Subcutaneous abdominal adipose tissue (tissue), 5 donors: ENCODE data around the gene CFAP97.
A peak's percentile ranks its signal among the peaks of the same experiment; 100 is the strongest.

Source experiments
- H3K27ac ChIP-seq: one replicate; pipeline ENCODE4 v1.7.0; 2013; ENCODE audit warnings: low read depth, mild to moderate bottlenecking, inconsistent platforms, low read length, moderate library complexity
- H3K27me3 ChIP-seq, 5 donors: one replicate each; pipeline ENCODE4 v1.7.0; 2013; ENCODE audit warnings: low read length in 5 of 5, inconsistent platforms in 1 of 5; ENCODE audit not compliant: control insufficient read depth in 5 of 5, insufficient read depth in 4 of 5
- H3K36me3 ChIP-seq, 5 donors: one replicate each; pipeline ENCODE4 v1.7.0; 2013; ENCODE audit warnings: low read length in 5 of 5; ENCODE audit not compliant: control insufficient read depth in 5 of 5, insufficient read depth in 5 of 5
- H3K4me1 ChIP-seq, 5 donors: one replicate each; pipeline ENCODE4 v1.7.0; 2013; ENCODE audit warnings: low read length in 5 of 5, mild to moderate bottlenecking in 3 of 5, moderate library complexity in 1 of 5; ENCODE audit not compliant: control insufficient read depth in 5 of 5, insufficient read depth in 5 of 5
- H3K4me3 ChIP-seq, 5 donors: one replicate each; pipeline ENCODE4 v1.7.0; 2013; ENCODE audit warnings: low read length in 5 of 5, low read depth in 1 of 5
- H3K9ac ChIP-seq, 5 donors: one replicate each; pipeline ENCODE4 v1.7.0; 2013; ENCODE audit warnings: low read length in 5 of 5, mild to moderate bottlenecking in 4 of 5, moderate library complexity in 3 of 5
- H3K9me3 ChIP-seq, 5 donors: one replicate each; pipeline ENCODE4 v1.7.0; 2013; ENCODE audit warnings: low read length in 5 of 5; ENCODE audit not compliant: control insufficient read depth in 5 of 5
- donor health status: healthy.
- donor health status: healthy.
- donor health status: healthy.
- donor health status: healthy.
- donor health status: healthy.

CFAP97 gene

GRCh38 chr4:185183622-185184281 lies 20.0 kb downstream of the CFAP97 start:
- Histone ChIP-seq H3K9ac (no peak overlapping the region), H3K4me3 (no peak overlapping the region), H3K36me3 (peaks cover 0 to 12% (median 9%) of the 10 kb centered on the region in 5 donors), H3K27me3 (no peaks in the 10 kb centered on the region), H3K4me1 (peaks cover 0 to 4% (median 0%) of the 10 kb centered on the region in 5 donors), H3K27ac (no peak overlapping the region), H3K9me3 (no peaks in the 10 kb centered on the region)

- no peak overlapping the region for H3K27ac ChIP-seq
- H3K27me3 ChIP-seq, result no peaks in the 10 kb centered on the region
- no peak overlapping the region for H3K9ac ChIP-seq
- H3K36me3 ChIP-seq, result peaks cover 0 to 5% (median 2%) of the 10 kb centered on the region in 5 donors
- H3K4me3 ChIP-seq, result no peak overlapping the region
- H3K4me1 ChIP-seq, result peaks cover 0 to 4% (median 0%) of the 10 kb centered on the region in 5 donors
- H3K9me3 ChIP-seq, result no peaks in the 10 kb centered on the region
Observed at GRCh38 chr4:185182239-185182638, 21.6 kb downstream of the CFAP97 start.

- H3K27ac ChIP-seq, result no peak overlapping the region
- H3K9me3 ChIP-seq, result no peaks in the 10 kb centered on the region
- H3K36me3 ChIP-seq, result peaks cover 0 to 9% (median 7%) of the 10 kb centered on the region in 5 donors
- H3K9ac ChIP-seq, result no peak overlapping the region
- peaks cover 0 to 4% (median 0%) of the 10 kb centered on the region in 5 donors for H3K4me1 ChIP-seq
- H3K4me3 ChIP-seq, result no peak overlapping the region
- no peaks in the 10 kb centered on the region for H3K27me3 ChIP-seq
Observed at GRCh38 chr4:185179488-185179887, 24.3 kb downstream of the CFAP97 start.

- peaks cover 8 to 29% (median 20%) of the 10 kb centered on the region in 5 donors for H3K36me3 ChIP-seq
- no peak overlapping the region for H3K9ac ChIP-seq
Observed at GRCh38 chr4:185171373-185172071, 32.3 kb downstream of the CFAP97 start.

GRCh38 chr4:185167234-185167633 lies 36.6 kb downstream of the CFAP97 start:
- peaks cover 8 to 34% (median 14%) of the 10 kb centered on the region in 5 donors for H3K36me3 ChIP-seq
- H3K4me3 ChIP-seq, result no peak overlapping the region
- H3K27ac ChIP-seq, result no peak overlapping the region
- H3K4me1 ChIP-seq, result peaks cover 2 to 18% (median 10%) of the 10 kb centered on the region in 5 donors
- no peaks in the 10 kb centered on the region for H3K27me3 ChIP-seq
- no peak overlapping the region for H3K9ac ChIP-seq
- no peaks in the 10 kb centered on the region for H3K9me3 ChIP-seq

More at GRCh38 chr4:185171373-185172071, 32.3 kb downstream of the CFAP97 start:
- Histone ChIP-seq H3K9me3 (no peaks in the 10 kb centered on the region), H3K27me3 (no peaks in the 10 kb centered on the region), H3K4me1 (no peaks in the 10 kb centered on the region), H3K4me3 (no peak overlapping the region), H3K27ac (no peak overlapping the region)

- H3K4me1 ChIP-seq, result peaks cover 2 to 18% (median 10%) of the 10 kb centered on the region in 5 donors
- H3K27ac ChIP-seq, result peak overlapping the region; percentile 7
- H3K27me3 ChIP-seq, result no peaks in the 10 kb centered on the region
- no peaks in the 10 kb centered on the region for H3K9me3 ChIP-seq
- peak overlapping the region in 2 of 5 donors; percentile 8 to 12 for H3K9ac ChIP-seq
- no peak overlapping the region for H3K4me3 ChIP-seq
- H3K36me3 ChIP-seq, result peaks cover 11 to 35% (median 22%) of the 10 kb centered on the region in 5 donors
Observed at GRCh38 chr4:185165605-185166063, 38.2 kb downstream of the CFAP97 start.

GRCh38 chr4:185151296-185151695 lies 52.5 kb downstream of the CFAP97 start:
- Histone ChIP-seq H3K4me3 (no peak overlapping the region), H3K36me3 (peaks cover 4 to 28% (median 8%) of the 10 kb centered on the region in 5 donors), H3K9ac (no peak overlapping the region), H3K27ac (no peak overlapping the region), H3K4me1 (no peaks in the 10 kb centered on the region), H3K9me3 (no peaks in the 10 kb centered on the region), H3K27me3 (no peaks in the 10 kb centered on the region)

GRCh38 chr4:185149392-185149791 lies 54.4 kb downstream of the CFAP97 start:
- Histone ChIP-seq H3K9me3 (no peaks in the 10 kb centered on the region), H3K9ac (no peak overlapping the region), H3K27me3 (no peaks in the 10 kb centered on the region), H3K27ac (no peak overlapping the region), H3K4me1 (peaks cover 0 to 11% (median 0%) of the 10 kb centered on the region in 5 donors), H3K4me3 (no peak overlapping the region), H3K36me3 (peaks cover 4 to 30% (median 11%) of the 10 kb centered on the region in 5 donors)

- Histone ChIP-seq H3K4me1 (peaks cover 3 to 30% (median 15%) of the 10 kb centered on the region in 5 donors), H3K4me3 (no peak overlapping the region), H3K9ac (no peak overlapping the region), H3K27me3 (no peaks in the 10 kb centered on the region), H3K36me3 (peaks cover 0 to 17% (median 8%) of the 10 kb centered on the region in 5 donors), H3K9me3 (no peaks in the 10 kb centered on the region), H3K27ac (peak overlapping the region; percentile 33)
Observed at GRCh38 chr4:185145572-185145971, 58.2 kb downstream of the CFAP97 start.
